ENCODE data around the gene PDZD2.

- TF ChIP-seq CTCF (IDR thresholded peaks at IDR 0.05; ENCODE audit: borderline replicate concordance, extremely low read depth, low read length, poor library complexity, severe bottlenecking) (no peak), EZH2 (IDR thresholded peaks at IDR 0.05; ENCODE audit: borderline replicate concordance, low read depth, low read length, severe bottlenecking) (no peak)
These were observed 342.5 kb downstream of the PDZD2 start for GRCh38 chr5:31981361-31981945.
